ENCODE measurements around the gene PCID2. TPM values are rescaled to one million over a fixed set of nuclear protein-coding genes. Genes with fewer than 3 reads are reported as not detected.
"Not testable (repeated sequence)": the region's sequence is repeated elsewhere in the genome, so short reads cannot be mapped to it uniquely, and the experiment has no call there.

The PCID2 gene
- total RNA-seq (42.7 and 57.6 TPM in 2 replicates), polyA plus RNA-seq (52.4 and 67.0 TPM in 2 replicates)

GRCh38 chr13:113208421-113209335 is at the start of gene PCID2:
Gene PCID2 (minus strand): TSS chr13:113208669. CDS start chr13:113208634, 35 bp downstream.
- no peak for TF ChIP-seq CTCF (IDR thresholded peaks at IDR 0.05; ENCODE audit: low read depth, low read length)
- Histone ChIP-seq H3K9me3 (ENCODE audit: low read depth) (no peaks in the 10 kb centered on the region), H3K27ac (peak within 1 kb of the TSS; percentile 98), H3K4me3 (peak within 1 kb of the TSS; percentile 81), H3K4me1 (ENCODE audit: low read depth) (peaks cover 26% of the 10 kb centered on the region), H3K36me3 (peaks cover 3% of the 10 kb centered on the region), H3K27me3 (no peaks in the 10 kb centered on the region)
- peak; percentile 92 to 94 for DNase-seq (ENCODE audit: low read depth in 1 of 2, low spot score in 1 of 2)

GRCh38 chr13:113257908-113258307 is 49.4 kb upstream of the PCID2 start:
- H3K9me3 ChIP-seq (ENCODE audit: low read depth); H3K4me1 ChIP-seq (ENCODE audit: low read depth); H3K27me3 ChIP-seq; H3K27ac ChIP-seq; H3K4me3 ChIP-seq; DNase-seq (ENCODE audit: low read depth in 1 of 2, low spot score in 1 of 2): not testable (repeated sequence)
- peaks cover 75% of the 10 kb centered on the region for H3K36me3 ChIP-seq

GRCh38 chr13:113252516-113253095 is 44.1 kb upstream of the PCID2 start:
- no peaks in the 10 kb centered on the region for H3K27me3 ChIP-seq
- H3K4me1 ChIP-seq (ENCODE audit: low read depth) = no peaks in the 10 kb centered on the region
- DNase-seq (ENCODE audit: low read depth in 1 of 2, low spot score in 1 of 2) = no peak
- H3K27ac ChIP-seq = no peak overlapping the region
- no peak for TF ChIP-seq CTCF (IDR thresholded peaks at IDR 0.05; ENCODE audit: low read depth, low read length)
- no peak overlapping the region for H3K4me3 ChIP-seq
- H3K9me3 ChIP-seq (ENCODE audit: low read depth) = no peaks in the 10 kb centered on the region
- H3K36me3 ChIP-seq = peaks cover 70% of the 10 kb centered on the region

- Histone ChIP-seq H3K27ac (no peak overlapping the region), H3K4me3 (no peak overlapping the region), H3K4me1 (ENCODE audit: low read depth) (no peaks in the 10 kb centered on the region), H3K9me3 (ENCODE audit: low read depth) (no peaks in the 10 kb centered on the region), H3K27me3 (no peaks in the 10 kb centered on the region), H3K36me3 (peaks cover 63% of the 10 kb centered on the region)
- peak in 1 of 2 donors; percentile 2 for DNase-seq (ENCODE audit: low read depth in 1 of 2, low spot score in 1 of 2)
- TF ChIP-seq CTCF (IDR thresholded peaks at IDR 0.05; ENCODE audit: low read depth, low read length) = peak; percentile 36
Measured at GRCh38 chr13:113245849-113246796, 37.7 kb upstream of the PCID2 start.

- Histone ChIP-seq H3K27me3 (no peaks in the 10 kb centered on the region), H3K4me1 (ENCODE audit: low read depth) (no peaks in the 10 kb centered on the region), H3K36me3 (peaks cover 69% of the 10 kb centered on the region), H3K4me3 (no peak overlapping the region), H3K9me3 (ENCODE audit: low read depth) (no peaks in the 10 kb centered on the region), H3K27ac (no peak overlapping the region)
- TF ChIP-seq CTCF (IDR thresholded peaks at IDR 0.05; ENCODE audit: low read depth, low read length) = no peak
- no peak for DNase-seq (ENCODE audit: low read depth in 1 of 2, low spot score in 1 of 2)
Measured at GRCh38 chr13:113243847-113244246, 35.4 kb upstream of the PCID2 start.

GRCh38 chr13:113241623-113242022 is 33.2 kb upstream of the PCID2 start:
- H3K9me3 ChIP-seq (ENCODE audit: low read depth); H3K4me1 ChIP-seq (ENCODE audit: low read depth); H3K4me3 ChIP-seq; H3K27ac ChIP-seq; DNase-seq (ENCODE audit: low read depth in 1 of 2, low spot score in 1 of 2); H3K27me3 ChIP-seq: not testable (repeated sequence)
- H3K36me3 ChIP-seq = peaks cover 73% of the 10 kb centered on the region

Data from cardiac muscle cell (in vitro differentiated cells and primary cell).